Trophoblast cell (in vitro differentiated cells and primary cell): ENCODE results near the gene OR10H2. TPM values are rescaled to one million over a fixed set of nuclear protein-coding genes. Genes with fewer than 3 reads are reported as not detected.
A peak's percentile ranks its signal among the peaks of the same experiment; 100 is the strongest.
"Not testable (repeated sequence)": the region's sequence is repeated elsewhere in the genome, so short reads cannot be mapped to it uniquely, and the experiment has no call there.

Experiments used
- DNase-seq, 2 donors: peaks; one replicate each; pipeline ENCODE4 v3.0.0-alpha.2; 2016
- H2AFZ ChIP-seq: 2 replicates; pipeline ENCODE4 v1.6.1; 2013; ENCODE audit warnings: low read length, moderate library complexity, mild to moderate bottlenecking; ENCODE audit not compliant: insufficient read depth, poor library complexity
- H2AK5ac ChIP-seq: 2 replicates; pipeline ENCODE4 v1.6.1; 2013; ENCODE audit warnings: mild to moderate bottlenecking, low read length
- H2BK120ac ChIP-seq: 2 replicates; pipeline ENCODE4 v1.6.1; 2013; ENCODE audit warnings: low read length, mild to moderate bottlenecking, moderate library complexity; ENCODE audit not compliant: insufficient read depth, poor library complexity
- H2BK12ac ChIP-seq: 2 replicates; pipeline ENCODE4 v1.6.1; 2013; ENCODE audit warnings: mild to moderate bottlenecking, low read length, moderate library complexity
- H2BK5ac ChIP-seq: 2 replicates; pipeline ENCODE4 v1.6.1; 2013; ENCODE audit warnings: low read length, low read depth, moderate library complexity, mild to moderate bottlenecking; ENCODE audit not compliant: poor library complexity
- H3K14ac ChIP-seq: 2 replicates; pipeline ENCODE4 v1.6.1; 2013; ENCODE audit warnings: mild to moderate bottlenecking, low read length
- H3K18ac ChIP-seq: 2 replicates; pipeline ENCODE4 v1.6.1; 2013; ENCODE audit warnings: mild to moderate bottlenecking, low read length
- H3K23ac ChIP-seq: 2 replicates; pipeline ENCODE4 v1.6.1; 2013; ENCODE audit warnings: low read length
- H3K27ac ChIP-seq: 2 replicates; pipeline ENCODE4 v1.5.1; 2013; ENCODE audit warnings: low read depth, mild to moderate bottlenecking, inconsistent platforms, low read length, moderate library complexity
- H3K27me3 ChIP-seq: 2 replicates; pipeline ENCODE4 v1.6.1; 2013; ENCODE audit warnings: inconsistent platforms, mild to moderate bottlenecking, low read length, moderate library complexity; ENCODE audit not compliant: insufficient read depth
- H3K36me3 ChIP-seq, 2 experiments: 1 replicate in 1 of 2; 2 replicates in 1 of 2; pipeline ENCODE4 v1.6.1; 2013; ENCODE audit warnings: low read length in 2 of 2, mild to moderate bottlenecking in 2 of 2, moderate library complexity in 1 of 2; ENCODE audit not compliant: insufficient read depth in 2 of 2, control insufficient read depth in 1 of 2
- H3K4ac ChIP-seq: 2 replicates; pipeline ENCODE4 v1.6.1; 2013; ENCODE audit warnings: low read depth, mild to moderate bottlenecking, low read length, moderate library complexity
- H3K4me1 ChIP-seq, 2 experiments: 1 replicate in 1 of 2; 2 replicates in 1 of 2; pipeline ENCODE4 v1.6.1; 2013; ENCODE audit warnings: low read length in 2 of 2, mild to moderate bottlenecking in 2 of 2, moderate library complexity in 1 of 2; ENCODE audit not compliant: insufficient read depth in 2 of 2, control insufficient read depth in 1 of 2
- H3K4me2 ChIP-seq: 2 replicates; pipeline ENCODE4 v1.6.1; 2013; ENCODE audit warnings: inconsistent platforms, mild to moderate bottlenecking, low read length, moderate library complexity
- H3K4me3 ChIP-seq: 2 replicates; pipeline ENCODE4 v1.5.1; 2013; ENCODE audit warnings: mild to moderate bottlenecking, low read depth, low read length, inconsistent platforms
- H3K79me1 ChIP-seq: one replicate; pipeline ENCODE4 v1.6.1; 2013; ENCODE audit warnings: low read length
- H3K79me2 ChIP-seq: 2 replicates; pipeline ENCODE4 v1.6.1; 2013; ENCODE audit warnings: low read length, mild to moderate bottlenecking; ENCODE audit not compliant: control insufficient read depth, insufficient read depth, poor library complexity
- H3K9ac ChIP-seq: 2 replicates; pipeline ENCODE4 v1.6.1; 2013; ENCODE audit warnings: mild to moderate bottlenecking, low read length
- H3K9me3 ChIP-seq: 2 replicates; pipeline ENCODE4 v1.6.1; 2013; ENCODE audit warnings: low read depth, mild to moderate bottlenecking, control low read depth, inconsistent platforms, low read length; ENCODE audit not compliant: insufficient read depth
- H4K12ac ChIP-seq: 2 replicates; pipeline ENCODE4 v1.6.1; 2013; ENCODE audit warnings: low read depth, mild to moderate bottlenecking, low read length, moderate library complexity
- H4K8ac ChIP-seq: 2 replicates; pipeline ENCODE4 v1.6.1; 2013; ENCODE audit warnings: low read depth, mild to moderate bottlenecking, low read length, moderate library complexity
- H4K91ac ChIP-seq: one replicate; pipeline ENCODE4 v1.6.1; 2013; ENCODE audit warnings: low read depth, mild to moderate bottlenecking, low read length, moderate library complexity
- WGBS: extraction: QIAGEN DNeasy Blood & Tissue Kit; methylation state at CpG from one replicate; pipeline ENCODE4 v1.1.7; 2013; ENCODE audit warnings: missing lambda C conversion rate; ENCODE audit not compliant: insufficient read length, insufficient coverage; ENCODE audit errors: extremely low coverage; 5-methylcytosine and 5-hydroxymethylcytosine counted together
- polyA plus RNA-seq: library from polyadenylated mRNA; stranded (reverse); fragments of 200-250 nt; gene quantifications from 2 replicates; pipeline ENCODE4 v1.2.3, GENCODE V29; 2013

The OR10H2 gene, protein sequence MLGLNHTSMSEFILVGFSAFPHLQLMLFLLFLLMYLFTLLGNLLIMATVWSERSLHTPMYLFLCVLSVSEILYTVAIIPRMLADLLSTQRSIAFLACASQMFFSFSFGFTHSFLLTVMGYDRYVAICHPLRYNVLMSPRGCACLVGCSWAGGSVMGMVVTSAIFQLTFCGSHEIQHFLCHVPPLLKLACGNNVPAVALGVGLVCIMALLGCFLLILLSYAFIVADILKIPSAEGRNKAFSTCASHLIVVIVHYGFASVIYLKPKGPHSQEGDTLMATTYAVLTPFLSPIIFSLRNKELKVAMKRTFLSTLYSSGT
- not detected in 2 replicates for polyA plus RNA-seq

DNA sequence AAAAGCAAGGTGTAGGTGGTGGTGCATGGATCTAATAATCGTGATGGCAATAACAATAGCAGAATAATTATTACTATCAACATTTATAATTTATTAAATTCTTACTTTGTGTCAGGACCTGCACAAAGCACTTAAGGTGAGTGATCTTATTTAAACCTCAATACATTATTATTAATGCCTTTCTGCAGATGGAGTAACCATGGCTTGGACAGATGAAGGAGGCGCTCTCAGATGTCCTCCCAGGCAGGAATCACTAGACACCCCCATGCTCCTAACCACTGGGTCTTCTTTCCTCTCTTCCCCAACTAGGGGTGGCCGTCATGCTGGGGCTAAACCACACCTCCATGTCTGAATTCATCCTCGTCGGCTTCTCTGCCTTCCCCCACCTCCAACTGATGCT is at the start of gene OR10H2:
OR10H2 (plus strand) TSS at position 301 of the 400 bp plus-strand sequence; CDS start at position 321, 20 bp downstream.
- Histone ChIP-seq H3K4ac (no peak within 1 kb of the TSS), H3K27ac (no peak within 1 kb of the TSS), H3K4me1 (no peaks in the 10 kb centered on the region), H3K9me3 (peaks cover 25% of the 10 kb centered on the region), H3K14ac (no peak within 1 kb of the TSS), H2AFZ (no peak within 1 kb of the TSS), H4K8ac (no peak within 1 kb of the TSS), H3K4me3 (peak within 1 kb of the TSS; percentile 45), H2BK12ac (no peak within 1 kb of the TSS), H3K9ac (no peak within 1 kb of the TSS), H3K4me2 (no peak within 1 kb of the TSS), H2BK120ac (no peak within 1 kb of the TSS), H3K79me1 (no peaks in the 10 kb centered on the region), H3K27me3 (no peaks in the 10 kb centered on the region), H2BK5ac (no peak within 1 kb of the TSS), H3K79me2 (no peaks in the 10 kb centered on the region), H3K18ac (no peak within 1 kb of the TSS), H3K36me3 (no peaks in the 10 kb centered on the region), H4K91ac (no peak within 1 kb of the TSS), H3K23ac (no peak within 1 kb of the TSS), H2AK5ac (no peak within 1 kb of the TSS), H4K12ac (no peak within 1 kb of the TSS)
- no peak for DNase-seq
- no CpG with 5 or more reads among the region's 5 CpGs for WGBS

DNA sequence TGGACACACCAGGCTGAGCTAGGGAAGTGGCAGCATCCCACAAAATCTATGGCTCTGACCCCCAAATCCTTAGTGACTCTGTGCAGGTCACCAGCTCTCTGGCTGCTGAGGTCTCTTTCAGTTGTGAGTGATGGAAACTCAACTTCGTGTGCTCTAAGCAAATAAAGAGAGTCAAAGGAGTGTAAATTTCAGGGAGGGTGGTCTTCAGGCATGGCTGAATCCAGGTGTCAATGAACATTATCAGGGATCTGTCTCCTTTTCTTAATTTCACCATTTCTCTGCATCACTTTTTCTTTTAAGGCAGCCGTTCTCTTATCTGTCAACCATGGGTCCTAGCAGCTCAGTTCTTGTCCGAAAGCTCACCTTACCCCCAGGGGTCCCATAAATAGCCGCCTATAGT is 48.7 kb upstream of the OR10H2 start:
- H3K4me3 ChIP-seq: no peak overlapping the region
- peaks cover 41% of the 10 kb centered on the region for H3K9me3 ChIP-seq
- H3K27me3 ChIP-seq: no peaks in the 10 kb centered on the region
- WGBS: no CpG with 5 or more reads among the region's 4 CpGs
- no peak overlapping the region for H3K18ac ChIP-seq
- H3K36me3 ChIP-seq: no peaks in the 10 kb centered on the region
- H3K23ac ChIP-seq: no peak overlapping the region
- H2BK12ac ChIP-seq: no peak overlapping the region
- DNase-seq: no peak
- no peak overlapping the region for H2BK120ac ChIP-seq
- no peak overlapping the region for H4K8ac ChIP-seq
- no peak overlapping the region for H4K91ac ChIP-seq
- H3K14ac ChIP-seq: no peak overlapping the region
- no peak overlapping the region for H3K4me2 ChIP-seq
- no peak overlapping the region for H2BK5ac ChIP-seq
- H3K79me1 ChIP-seq: no peaks in the 10 kb centered on the region
- H3K79me2 ChIP-seq: no peaks in the 10 kb centered on the region
- no peaks in the 10 kb centered on the region for H3K4me1 ChIP-seq
- H4K12ac ChIP-seq: no peak overlapping the region
- H3K4ac ChIP-seq: no peak overlapping the region
- H2AFZ ChIP-seq: no peak overlapping the region
- no peak overlapping the region for H2AK5ac ChIP-seq
- no peak overlapping the region for H3K9ac ChIP-seq
- no peak overlapping the region for H3K27ac ChIP-seq

GRCh38 chr19:15679865-15680264 is 48.0 kb upstream of the OR10H2 start:
- H3K9ac ChIP-seq, H3K79me2 ChIP-seq, H2BK12ac ChIP-seq, H3K4me1 ChIP-seq, H3K4me3 ChIP-seq, H4K91ac ChIP-seq, H2BK5ac ChIP-seq, H3K23ac ChIP-seq, H3K27me3 ChIP-seq, H3K27ac ChIP-seq, H4K12ac ChIP-seq, H3K36me3 ChIP-seq, H3K14ac ChIP-seq, H3K4ac ChIP-seq, H3K18ac ChIP-seq, H2AFZ ChIP-seq, H4K8ac ChIP-seq, H2AK5ac ChIP-seq, H3K79me1 ChIP-seq, H2BK120ac ChIP-seq, H3K4me2 ChIP-seq, DNase-seq: not testable (repeated sequence)
- H3K9me3 ChIP-seq: peaks cover 39% of the 10 kb centered on the region
- WGBS: no CpG with 5 or more reads among the region's 4 CpGs

GRCh38 chr19:15680478-15681322 is 47.1 kb upstream of the OR10H2 start:
- Histone ChIP-seq H3K23ac (no peak overlapping the region), H3K79me1 (no peaks in the 10 kb centered on the region), H2AFZ (no peak overlapping the region), H4K12ac (no peak overlapping the region), H3K4me1 (no peaks in the 10 kb centered on the region), H3K4ac (no peak overlapping the region), H3K79me2 (no peaks in the 10 kb centered on the region), H3K18ac (no peak overlapping the region), H3K9ac (no peak overlapping the region), H3K4me3 (no peak overlapping the region), H2AK5ac (no peak overlapping the region), H2BK120ac (no peak overlapping the region), H3K36me3 (no peaks in the 10 kb centered on the region), H2BK5ac (no peak overlapping the region), H4K91ac (no peak overlapping the region), H3K14ac (no peak overlapping the region), H4K8ac (no peak overlapping the region), H3K27ac (no peak overlapping the region), H3K27me3 (no peaks in the 10 kb centered on the region), H2BK12ac (no peak overlapping the region), H3K4me2 (no peak overlapping the region), H3K9me3 (peaks cover 37% of the 10 kb centered on the region)
- DNase-seq: no peak
- no CpG with 5 or more reads among the region's 8 CpGs for WGBS
